CD4-positive, alpha-beta T cell treated with Interleukin-12 subunit alpha and Interleukin-12 subunit beta, for 1 hour (primary cell): ENCODE results near the gene ATXN7L1.

ENCODE experiments used
- DNase-seq: peaks from one replicate; pipeline ENCODE4 v3.0.0-alpha.2; 2020

ATXN7L1 gene

DNA sequence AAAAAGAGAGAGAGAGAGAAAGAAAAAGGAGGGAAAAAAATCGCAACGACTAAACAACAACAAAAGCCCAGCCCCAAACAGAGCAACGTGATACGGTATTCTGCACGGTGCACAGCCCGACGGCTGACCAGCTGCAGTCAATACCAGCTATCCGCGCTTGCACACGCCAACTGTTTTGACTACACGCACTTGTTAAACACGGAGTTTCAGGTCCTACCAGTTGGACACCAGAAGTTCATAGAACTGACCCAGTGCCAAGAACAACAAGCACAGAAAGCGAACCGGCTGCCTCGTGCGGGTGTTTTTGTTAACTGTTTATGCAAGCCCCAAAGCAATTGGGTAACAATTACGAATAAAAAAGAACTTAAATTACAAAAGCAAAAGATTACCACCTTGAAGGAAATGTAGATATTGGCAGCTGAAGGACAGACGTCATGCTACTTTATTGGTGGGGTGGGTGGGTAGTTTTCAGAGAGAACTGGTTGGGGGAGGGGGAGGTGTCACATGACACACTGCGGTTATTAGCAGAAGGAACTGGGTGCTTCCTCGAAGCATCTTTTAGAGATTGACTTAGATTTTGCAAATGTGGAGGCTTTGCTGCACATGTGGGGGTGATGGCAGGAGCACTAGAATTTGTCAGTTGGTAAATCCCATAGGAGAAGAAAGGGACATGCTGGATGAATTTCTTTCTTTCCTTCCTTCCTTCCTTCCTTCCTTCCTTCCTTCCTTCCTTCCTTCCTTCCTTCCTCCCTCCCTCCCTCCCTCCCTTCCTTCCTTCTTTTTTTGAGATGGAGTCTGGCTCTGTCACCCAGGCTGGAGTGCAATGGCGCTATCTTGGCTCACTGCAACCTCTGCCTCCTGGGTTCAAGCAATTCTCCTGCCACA lies 184.5 kb downstream of the ATXN7L1 start:
- peak; percentile 85 for DNase-seq

DNA sequence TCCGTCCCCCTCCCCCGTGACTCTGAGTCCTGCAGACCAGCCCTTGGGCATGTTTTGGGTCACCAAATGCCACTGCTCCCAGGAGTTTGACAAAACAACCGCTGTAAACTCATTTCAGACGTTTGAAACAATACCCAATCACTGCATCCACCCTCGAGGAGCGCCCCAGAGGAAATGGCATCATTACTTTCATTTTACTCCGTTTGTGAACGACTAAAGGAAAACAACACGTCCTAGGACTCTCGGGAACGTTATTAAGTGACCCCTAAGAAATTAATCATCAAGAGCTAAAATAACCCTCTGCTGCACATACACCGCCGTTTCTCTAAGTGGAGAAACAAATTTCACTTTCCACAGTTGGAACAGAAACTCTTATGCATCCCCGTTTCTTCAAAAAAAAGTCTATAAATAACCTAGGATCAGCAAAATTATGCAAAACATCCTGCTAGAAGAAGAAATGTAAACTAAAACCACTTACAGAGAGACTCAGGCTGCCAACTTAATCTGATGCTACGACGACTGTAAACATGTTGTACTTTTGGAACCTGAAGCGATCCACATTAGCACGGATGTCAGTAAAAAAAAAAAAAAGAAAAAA lies 185.2 kb downstream of the ATXN7L1 start:
- DNase-seq = peak; percentile 68

DNA sequence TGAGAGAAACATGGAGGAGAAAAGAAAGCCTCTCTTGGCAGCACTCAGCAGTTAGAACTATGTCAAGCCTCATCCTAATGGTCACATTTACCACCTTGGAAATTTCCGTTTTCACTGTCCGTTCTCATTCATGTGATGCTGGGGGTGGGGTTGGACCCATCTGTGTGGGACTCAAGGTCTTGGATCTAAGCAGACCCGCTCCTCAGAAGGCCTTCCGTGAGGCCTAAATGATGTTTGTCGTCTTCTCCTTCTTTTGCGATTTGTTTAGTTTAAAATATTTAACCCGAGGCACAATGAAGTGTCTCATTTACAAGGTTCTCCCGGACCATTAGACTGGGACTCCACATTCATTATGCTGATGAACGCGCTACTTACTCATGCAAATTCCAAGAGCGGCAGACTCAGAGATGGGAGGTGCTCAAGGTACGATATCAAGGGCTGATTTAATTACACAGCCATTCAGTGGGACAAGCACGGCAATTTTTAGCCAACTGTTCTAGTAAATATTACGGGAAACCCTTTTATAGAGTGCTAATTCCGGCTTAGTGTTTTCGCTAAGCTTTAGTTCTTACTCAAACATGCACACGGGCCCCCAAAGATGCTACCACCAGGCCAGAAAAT lies 186.0 kb downstream of the ATXN7L1 start:
- DNase-seq = no peak

DNA sequence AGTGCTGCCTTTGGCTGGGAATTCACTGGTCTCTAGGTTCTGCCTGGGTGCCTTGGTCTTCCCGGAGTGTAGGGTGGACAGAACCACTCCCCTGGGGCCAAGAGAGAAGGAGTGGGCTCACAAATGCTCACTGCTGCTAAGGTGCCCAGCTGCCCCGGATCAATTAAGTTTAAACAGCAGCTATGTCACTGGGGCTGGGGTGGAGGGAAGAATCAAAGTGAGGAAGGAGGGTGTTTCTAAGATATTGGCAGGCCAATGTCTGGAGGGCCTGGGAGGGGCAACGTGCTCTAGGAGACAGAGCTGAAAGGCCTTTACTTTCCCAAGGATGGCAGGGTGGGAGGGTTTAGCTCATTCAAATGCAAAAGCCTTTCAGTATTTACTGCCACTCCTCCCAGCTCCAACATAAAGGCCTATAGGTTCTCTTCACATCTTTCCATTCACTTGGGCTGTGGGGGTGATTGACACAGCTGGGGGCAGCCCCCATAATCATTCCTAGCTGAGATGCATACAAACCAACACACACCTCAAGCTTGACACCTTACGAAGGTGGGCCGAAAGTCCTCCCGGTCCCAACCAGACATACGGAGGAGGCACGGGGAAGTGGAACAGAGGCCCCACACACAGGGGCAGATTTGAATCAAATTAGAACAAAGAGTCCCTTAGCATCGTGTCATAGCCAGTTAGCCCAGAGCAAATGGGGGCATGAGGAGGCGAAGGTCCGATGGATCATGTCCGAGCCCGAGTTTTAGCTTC lies 187.2 kb downstream of the ATXN7L1 start:
- DNase-seq = no peak

DNA sequence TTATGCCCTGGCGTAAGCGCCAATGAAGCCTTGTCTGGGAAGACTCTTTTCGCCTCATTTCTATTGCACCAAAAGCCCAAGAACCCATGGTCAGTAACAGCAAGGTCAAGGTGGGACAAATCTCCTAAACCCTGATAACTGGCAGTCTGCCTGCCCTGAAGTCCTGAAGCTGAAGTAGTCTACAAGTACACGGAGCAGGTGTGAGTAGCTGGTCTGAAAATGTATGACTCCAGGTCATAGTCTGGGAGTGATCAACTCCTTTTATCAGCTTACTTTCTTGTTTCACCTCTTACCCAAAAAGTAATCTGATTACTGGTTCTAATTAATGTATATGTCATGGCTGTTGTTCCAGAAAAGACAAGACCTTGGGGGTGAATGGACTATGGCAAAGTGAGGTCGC lies 187.8 kb downstream of the ATXN7L1 start:
- DNase-seq = no peak

DNA sequence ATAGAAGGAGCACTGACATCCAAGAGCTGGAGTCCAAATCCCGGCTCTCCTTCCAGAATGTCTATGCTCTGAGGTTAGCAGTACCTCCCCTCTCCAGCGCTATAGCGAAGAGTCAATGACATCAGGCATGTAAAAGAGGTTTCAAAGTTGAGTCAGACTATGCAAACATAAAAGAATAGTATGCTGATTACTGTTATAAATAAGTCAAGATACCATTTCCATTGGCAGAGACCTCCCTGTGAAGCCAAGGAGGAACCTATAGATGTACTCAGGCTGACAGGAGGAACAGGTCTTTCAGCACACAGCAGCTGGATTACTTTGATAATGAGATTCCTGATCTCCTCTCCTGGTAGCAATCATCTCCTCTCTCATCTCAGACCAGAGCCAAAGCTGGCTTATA lies 191.2 kb downstream of the ATXN7L1 start:
- DNase-seq = no peak

DNA sequence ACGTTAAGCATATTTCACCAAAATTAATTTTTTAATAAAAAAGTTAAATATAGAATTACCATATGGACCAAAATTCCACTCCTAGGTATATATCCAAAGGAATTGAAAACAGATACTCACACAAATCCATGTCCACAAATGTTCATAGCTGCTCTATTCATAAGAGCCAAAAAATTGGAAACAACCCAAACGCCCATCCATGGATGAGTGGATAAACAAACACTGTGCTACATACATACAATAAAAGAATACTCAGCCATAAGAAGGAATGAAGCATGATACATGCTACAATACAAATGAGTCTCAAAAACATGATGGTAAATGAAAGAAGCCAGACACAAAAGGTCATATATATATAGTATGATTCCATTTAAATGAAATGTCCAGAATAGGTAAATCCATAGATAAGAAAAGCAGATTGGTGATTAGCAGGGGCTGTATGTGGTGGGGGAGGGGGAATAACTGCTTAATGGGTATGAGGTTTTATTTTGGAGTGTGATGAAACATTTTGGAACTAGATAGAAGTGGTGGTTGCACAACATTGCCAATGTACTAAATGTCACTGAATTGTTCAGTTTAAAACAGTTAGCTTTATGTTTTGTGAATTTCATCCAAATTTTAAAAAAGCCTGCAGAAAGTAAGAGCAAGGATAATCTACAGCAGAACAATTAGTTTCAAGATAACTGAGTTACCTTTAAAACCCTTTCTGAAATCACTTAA lies 193.9 kb downstream of the ATXN7L1 start:
- DNase-seq = no peak

DNA sequence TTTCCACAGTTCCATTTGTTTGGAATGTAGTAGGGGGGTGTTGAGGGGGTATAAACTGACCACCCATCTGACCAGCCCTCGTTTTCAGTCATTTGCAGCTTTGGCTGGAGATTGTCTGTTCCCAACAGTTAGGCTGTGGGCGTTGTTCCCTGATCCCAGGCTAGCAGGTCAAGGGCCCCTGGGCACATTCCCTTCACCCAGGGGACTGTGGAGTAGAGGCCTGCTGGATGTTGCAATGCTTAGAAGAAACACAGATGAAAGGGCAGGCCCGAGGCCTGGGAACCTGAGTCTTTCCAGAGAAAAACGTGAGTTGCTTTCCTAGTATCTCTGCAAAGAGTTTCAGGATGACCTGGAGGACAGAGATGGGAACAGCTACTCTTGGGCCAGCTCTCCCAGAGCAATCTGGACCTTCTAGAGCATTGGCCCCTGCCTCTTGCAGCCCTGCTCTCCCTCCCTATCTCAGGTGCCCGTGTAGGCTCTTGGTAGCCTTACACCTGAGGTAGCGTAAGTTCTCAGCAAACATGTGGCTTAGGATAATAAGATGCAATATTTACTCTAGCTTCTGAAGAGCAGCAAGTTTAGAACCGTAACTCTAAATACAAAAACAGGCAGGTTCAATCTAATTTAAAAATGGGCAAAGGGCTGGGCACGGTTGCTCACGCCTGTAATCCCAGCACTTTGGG lies 195.8 kb downstream of the ATXN7L1 start:
- no peak for DNase-seq

DNA sequence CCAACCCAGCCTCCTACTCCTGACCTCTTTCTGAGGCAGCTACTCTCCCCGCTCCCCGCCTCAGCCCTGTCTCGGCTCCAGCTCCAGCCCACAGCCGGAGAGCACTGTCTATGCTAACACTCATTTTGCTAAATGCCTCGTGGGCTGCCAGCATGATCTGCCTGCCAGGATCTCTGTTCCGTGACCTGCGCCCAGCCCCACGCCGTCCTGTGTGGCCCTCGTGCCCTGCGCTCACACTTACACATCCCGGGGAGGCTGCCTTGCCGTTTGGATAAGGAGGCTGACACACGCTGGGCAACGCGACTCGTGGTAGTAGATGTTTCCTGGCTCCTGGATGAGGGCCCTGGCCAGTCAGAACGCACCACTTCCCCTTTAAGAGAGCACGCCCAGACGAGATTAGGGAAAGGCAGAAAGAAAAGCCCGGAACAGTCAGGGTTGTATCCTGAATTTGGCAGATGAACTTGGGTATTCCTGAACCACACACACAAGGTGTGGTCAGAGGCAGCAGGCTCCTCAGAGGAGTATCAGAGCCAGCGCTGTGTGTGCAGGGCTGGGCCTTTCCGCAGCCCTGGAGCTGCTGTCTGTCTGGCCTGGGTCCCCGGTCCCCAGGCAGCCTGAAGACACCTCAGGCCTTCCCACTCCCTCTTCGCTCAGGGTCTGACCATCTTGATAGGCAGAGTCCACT lies 197.4 kb downstream of the ATXN7L1 start:
- DNase-seq = no peak

DNA sequence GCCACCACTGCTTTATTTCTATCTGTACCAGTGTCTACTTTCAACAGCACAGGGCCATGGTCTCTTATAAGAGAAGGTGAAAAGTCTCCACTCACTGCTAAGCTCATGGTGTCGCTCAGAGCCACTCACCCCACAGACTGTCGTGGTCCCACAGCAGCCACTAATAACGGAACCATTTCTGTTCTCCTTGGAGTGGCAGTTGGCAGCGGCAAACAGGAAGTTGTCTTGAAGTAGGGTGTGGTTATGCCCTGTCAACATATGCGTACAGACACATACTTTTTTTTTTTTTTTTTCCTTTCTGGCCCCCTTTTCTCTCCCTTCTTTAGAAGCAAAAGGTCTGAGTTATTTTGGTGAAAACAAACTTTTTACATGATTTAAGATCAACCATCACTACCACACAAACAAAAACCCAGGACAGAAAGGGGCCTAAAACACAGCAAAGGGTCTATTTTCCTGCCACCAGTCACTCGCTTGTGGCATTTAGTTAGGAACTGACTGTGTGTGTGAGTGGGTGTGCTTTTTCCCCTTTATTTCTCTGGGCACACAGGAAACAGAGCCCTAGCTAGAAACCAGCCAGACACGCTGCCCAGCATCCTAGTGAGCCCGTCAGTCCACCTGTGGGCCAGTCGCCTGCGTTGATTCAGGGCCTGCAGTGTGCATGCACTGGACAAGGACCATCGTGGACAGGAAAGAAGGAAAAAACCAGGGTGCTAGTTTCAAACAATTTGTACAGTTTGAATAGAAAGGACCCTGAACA lies 198.4 kb downstream of the ATXN7L1 start:
- DNase-seq = peak; percentile 78

DNA sequence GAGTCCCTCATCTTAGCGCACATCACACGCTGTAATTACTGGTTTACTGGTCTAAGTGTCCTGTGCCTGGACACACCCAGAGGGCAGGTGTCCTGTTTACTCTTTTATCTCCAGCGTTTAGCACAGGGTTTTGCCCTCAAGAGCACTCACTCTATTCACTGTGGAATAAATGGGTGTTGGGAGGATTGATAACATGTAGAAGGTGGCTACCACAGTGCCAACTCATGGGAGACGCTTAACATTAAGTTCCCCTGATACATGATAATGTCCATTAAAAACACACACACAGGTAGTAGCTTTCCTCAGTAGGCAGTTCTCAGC lies 199.0 kb downstream of the ATXN7L1 start:
- DNase-seq = no peak

DNA sequence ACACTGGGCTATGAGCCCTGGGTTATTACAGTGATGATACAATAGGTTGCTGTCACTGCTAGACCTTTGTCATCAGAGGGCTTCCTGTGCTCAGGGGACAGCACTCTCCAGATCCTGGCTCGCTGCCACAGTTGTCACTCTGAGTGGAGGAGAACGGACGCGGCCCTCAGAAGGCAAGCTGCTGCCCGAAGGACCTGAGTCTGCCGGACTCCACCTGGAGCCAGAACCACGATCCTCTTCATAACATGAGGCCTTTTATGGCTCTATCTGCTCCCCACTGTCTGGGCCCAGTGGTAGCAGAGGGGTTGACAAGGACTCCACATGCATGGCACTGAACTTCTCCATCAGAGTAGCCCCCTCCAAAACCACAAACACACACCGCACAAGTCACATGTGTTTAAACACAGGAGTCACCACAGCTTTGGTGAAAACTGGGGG lies 200.4 kb downstream of the ATXN7L1 start:
- DNase-seq = peak; percentile 71

DNA sequence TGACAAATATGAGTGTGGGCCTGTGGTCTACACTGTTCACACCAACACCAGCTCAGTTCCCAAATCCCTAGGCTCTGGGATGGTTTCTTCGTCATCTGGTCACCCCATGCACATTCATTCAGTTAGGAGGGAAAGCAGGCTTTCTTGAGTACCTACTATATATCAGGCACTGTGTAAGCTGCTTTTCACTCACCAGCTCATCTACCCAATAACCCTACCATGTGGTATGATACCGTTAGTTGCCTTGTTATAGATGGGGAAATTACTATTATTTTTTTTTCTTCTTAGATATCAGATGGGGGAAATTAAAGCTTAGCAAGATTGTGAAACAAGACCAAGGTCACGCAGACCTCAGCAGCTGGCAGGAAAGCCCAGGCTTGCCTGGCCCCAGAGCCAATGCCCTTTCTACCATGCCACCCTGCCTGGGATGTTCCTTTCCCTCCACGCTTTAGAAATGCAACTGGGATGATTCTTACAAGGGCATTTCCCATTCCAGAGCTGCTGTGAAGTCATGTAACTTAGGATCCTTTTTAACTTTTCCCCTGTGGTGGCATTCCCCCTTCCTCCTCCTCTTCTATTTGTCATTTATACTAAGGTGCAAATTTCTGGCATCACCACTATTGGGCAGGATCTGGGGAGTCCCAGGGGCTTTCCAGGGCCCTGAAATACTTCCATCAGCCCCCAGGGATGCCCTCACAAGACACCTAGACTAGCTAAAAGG lies 202.0 kb downstream of the ATXN7L1 start:
- no peak for DNase-seq

DNA sequence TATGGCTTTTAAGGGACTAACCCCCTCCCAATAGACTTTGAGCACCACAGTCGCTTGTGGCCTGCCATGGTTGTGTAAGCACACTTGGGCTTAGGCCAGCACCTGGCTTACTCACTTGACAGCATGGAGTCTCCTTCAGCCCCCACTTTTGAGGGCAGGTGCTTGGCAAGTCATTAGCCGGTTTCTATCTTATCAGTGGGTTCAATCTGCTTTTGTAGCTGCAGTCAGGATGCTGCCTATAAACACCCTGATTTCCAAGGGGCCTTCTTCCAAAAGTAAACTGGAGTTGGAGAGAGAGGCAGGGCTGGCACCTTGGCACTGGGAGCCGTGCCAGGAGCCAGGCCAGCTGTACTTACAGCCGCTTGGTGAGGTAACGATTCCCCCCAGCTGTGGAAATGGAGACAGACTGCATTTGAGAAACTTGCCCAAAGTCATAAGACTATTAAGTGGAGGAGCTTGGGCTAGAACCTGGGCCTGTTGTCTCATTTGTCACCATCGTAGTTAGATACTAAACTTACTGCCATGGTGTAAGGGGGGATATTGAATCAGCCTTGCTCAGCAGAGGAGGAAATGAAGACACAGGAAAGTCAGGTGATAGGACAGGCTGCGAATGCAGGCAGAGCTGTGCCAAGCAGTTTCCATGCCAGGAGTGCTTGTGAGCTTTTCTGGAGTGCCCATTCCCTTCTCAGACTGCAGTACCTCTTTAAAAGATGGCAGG lies 202.9 kb downstream of the ATXN7L1 start:
- DNase-seq = no peak

DNA sequence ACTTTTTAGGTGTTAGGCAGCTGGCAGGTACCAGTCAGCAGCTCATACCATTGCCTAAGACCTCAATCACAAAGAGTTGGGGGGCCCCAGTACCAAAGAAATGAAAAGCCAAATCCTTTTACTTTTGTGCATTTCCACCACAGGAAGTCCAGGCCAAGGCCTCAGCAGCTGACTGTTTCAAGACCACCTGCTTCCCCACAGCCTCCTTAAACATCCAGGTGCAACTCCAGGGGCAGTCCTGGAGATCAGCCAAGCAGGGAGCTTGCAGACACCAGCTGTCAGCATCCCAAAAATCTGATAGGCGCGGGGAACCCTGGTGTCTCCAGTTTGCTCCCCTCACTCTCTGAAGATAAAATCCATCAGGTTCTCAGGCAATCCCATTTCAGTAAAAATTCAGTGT lies 203.6 kb downstream of the ATXN7L1 start:
- no peak for DNase-seq

DNA sequence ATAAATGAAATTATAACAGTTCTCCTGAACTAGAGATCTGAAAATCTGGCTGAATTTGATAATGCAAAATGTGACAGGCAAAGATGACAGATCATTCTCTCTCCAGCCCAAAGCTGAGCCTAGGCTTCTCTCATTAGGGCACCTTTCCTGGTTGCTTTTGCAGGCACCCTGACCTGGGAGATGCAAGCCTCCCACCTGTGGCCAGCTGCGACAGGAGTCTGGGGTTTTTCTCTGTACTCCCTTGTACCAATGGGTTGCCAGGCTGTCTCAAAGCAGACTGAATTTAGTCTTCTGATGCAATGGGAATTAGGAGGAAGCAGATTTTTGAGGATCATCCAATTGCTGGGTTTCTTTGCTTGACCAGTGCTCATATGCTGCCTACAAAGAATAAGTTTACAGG lies 210.1 kb downstream of the ATXN7L1 start:
- DNase-seq = no peak

DNA sequence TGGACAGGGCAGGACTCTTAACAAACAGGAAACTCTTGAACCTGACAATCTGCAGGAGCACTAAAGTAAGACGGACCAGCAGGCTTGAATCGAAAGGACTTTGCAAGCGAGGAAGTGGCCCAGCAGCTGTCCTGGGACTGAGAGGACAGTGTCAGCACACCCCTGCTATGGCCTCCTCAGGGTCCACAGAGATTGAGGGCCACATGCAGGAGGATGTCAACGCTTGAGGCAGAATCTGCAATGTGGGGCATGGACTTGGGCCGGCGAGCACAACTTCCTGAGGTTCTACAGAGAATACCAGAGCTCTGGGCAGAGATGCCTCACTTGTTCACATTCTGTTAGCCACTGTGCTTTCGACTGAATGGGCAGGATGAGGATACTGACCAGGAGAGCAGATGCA lies 210.7 kb downstream of the ATXN7L1 start:
- no peak for DNase-seq

DNA sequence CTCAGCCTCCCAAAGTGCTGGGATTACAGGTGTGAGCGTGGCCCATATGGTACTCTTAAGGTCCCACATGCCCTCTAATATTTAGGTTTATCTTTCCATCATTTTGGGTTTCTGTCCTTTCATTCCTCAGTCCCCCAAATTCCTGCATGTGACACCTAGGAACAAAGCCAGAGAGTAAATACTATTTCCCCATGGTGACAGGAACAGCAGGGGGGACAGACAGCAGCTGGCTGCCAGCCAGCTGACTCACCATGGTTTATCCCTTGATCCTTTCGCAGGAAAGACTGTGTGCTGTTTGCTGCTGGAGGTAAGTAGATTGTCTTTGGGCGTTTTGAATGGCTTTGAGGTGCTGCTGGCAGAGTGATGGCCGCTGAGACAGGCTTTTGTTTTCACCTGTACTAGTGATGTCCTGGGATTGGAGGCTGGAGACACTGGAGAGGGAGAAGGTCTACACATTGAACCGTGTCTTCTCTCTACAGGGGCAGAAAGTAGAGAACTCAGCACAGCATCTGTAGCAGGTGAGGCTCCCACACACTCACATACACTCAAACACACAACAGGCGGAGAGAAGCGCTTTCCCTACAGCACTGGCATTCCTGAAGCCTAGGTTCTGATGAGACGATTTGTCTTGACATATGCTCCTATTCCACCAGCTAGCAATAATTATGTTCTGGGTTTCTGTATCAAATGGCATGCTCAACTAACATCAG lies 211.4 kb downstream of the ATXN7L1 start:
- DNase-seq = no peak

DNA sequence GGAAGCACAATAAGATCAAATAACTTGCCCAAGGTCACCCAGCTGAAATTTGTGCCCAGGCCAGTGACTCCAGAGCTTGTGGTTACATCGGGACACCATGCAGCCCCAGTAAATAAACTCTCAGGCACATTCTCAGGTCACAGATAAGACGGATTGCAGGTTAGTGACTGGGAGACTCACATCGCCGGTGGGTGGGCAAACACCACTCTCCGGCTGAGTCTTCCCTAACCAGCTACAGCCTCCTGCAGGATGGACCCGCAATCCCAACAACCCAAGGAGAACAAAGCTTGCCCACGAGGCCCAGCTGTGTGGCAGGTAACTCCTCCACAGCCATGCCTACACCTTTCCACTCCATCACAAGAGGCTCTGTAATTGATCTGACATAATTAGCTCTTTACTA lies 213.4 kb downstream of the ATXN7L1 start:
- DNase-seq = no peak
